ENCODE results near the gene CFAP141. TPM values are rescaled to one million over a fixed set of nuclear protein-coding genes. Genes with fewer than 3 reads are reported as not detected.

CFAP141 gene
- total RNA-seq, 1 donor from 2014 or later = not detected

- peaks cover 12% of the 10 kb centered on the region for H3K36me3 ChIP-seq
- H3K27me3 Mint-ChIP-seq (ENCODE audit: insufficient read depth, low read depth) = no peaks in the 10 kb centered on the region
- peaks cover 53% of the 10 kb centered on the region for H3K36me3 Mint-ChIP-seq
- peaks cover 35% of the 10 kb centered on the region for H3K79me2 ChIP-seq (ENCODE audit: low read depth)
- H3K27ac Mint-ChIP-seq = no peak overlapping the region
- no peaks in the 10 kb centered on the region for H3K4me1 Mint-ChIP-seq
- no peak for DNase-seq (ENCODE audit: low spot score)
- H3K4me3 Mint-ChIP-seq = no peak overlapping the region
- H4K20me1 ChIP-seq (ENCODE audit: low read depth) = peaks cover 19% of the 10 kb centered on the region
- no peak for TF ChIP-seq EZH2 (IDR thresholded peaks at IDR 0.05)
- no peak for TF ChIP-seq EZH2phosphoT487 (IDR thresholded peaks at IDR 0.05)
- TF ChIP-seq CTCF (IDR thresholded peaks at IDR 0.05) = no peak
- H3K4me3 ChIP-seq = no peak overlapping the region
- H2AFZ ChIP-seq (replicated peaks) = no peak overlapping the region
- no peaks in the 10 kb centered on the region for H3F3A ChIP-seq (ENCODE audit: low read depth)
- H3K9ac ChIP-seq = no peak overlapping the region
- H3K4me1 ChIP-seq = no peaks in the 10 kb centered on the region
- H3K27ac ChIP-seq = no peak overlapping the region
- no peaks in the 10 kb centered on the region for H3K9me3 ChIP-seq (ENCODE audit: low read depth)
- H3K9me3 Mint-ChIP-seq = no peaks in the 10 kb centered on the region
- H3K4me2 ChIP-seq = no peak overlapping the region
- no peaks in the 10 kb centered on the region for H3K27me3 ChIP-seq
These were observed 34.9 kb downstream of the CFAP141 start for GRCh38 chr1:154171223-154171583.

GRCh38 chr1:154170547-154171222 is 35.4 kb downstream of the CFAP141 start:
- TF ChIP-seq CTCF (IDR thresholded peaks at IDR 0.05) (no peak), EZH2phosphoT487 (IDR thresholded peaks at IDR 0.05) (no peak), EZH2 (IDR thresholded peaks at IDR 0.05) (no peak)
- Histone ChIP-seq H4K20me1 (ENCODE audit: low read depth) (peaks cover 16% of the 10 kb centered on the region), H2AFZ (replicated peaks) (no peak overlapping the region), H3K4me3 (no peak overlapping the region), H3K9ac (no peak overlapping the region), H3K4me1 (no peaks in the 10 kb centered on the region), H3K9me3 (ENCODE audit: low read depth) (no peaks in the 10 kb centered on the region), H3K36me3 (peaks cover 12% of the 10 kb centered on the region), H3K4me2 (no peak overlapping the region), H3K79me2 (ENCODE audit: low read depth) (peaks cover 30% of the 10 kb centered on the region), H3K27ac (no peak overlapping the region), H3K27me3 (no peaks in the 10 kb centered on the region), H3F3A (ENCODE audit: low read depth) (no peaks in the 10 kb centered on the region)
- no peaks in the 10 kb centered on the region for H3K9me3 Mint-ChIP-seq
- H3K4me1 Mint-ChIP-seq = no peaks in the 10 kb centered on the region
- H3K27me3 Mint-ChIP-seq (ENCODE audit: insufficient read depth, low read depth) = no peaks in the 10 kb centered on the region
- DNase-seq (ENCODE audit: low spot score) = no peak
- peaks cover 57% of the 10 kb centered on the region for H3K36me3 Mint-ChIP-seq
- no peak overlapping the region for H3K4me3 Mint-ChIP-seq
- H3K27ac Mint-ChIP-seq = no peak overlapping the region

GRCh38 chr1:154167461-154167860 is 38.7 kb downstream of the CFAP141 start:
- peaks cover 67% of the 10 kb centered on the region for H3K36me3 Mint-ChIP-seq
- H3K4me1 ChIP-seq = no peaks in the 10 kb centered on the region
- H3K4me1 Mint-ChIP-seq = no peaks in the 10 kb centered on the region

More at GRCh38 chr1:154167461-154167860, 38.7 kb downstream of the CFAP141 start:
- Mint-ChIP-seq H3K27ac (no peak overlapping the region), H3K27me3 (ENCODE audit: insufficient read depth, low read depth) (no peaks in the 10 kb centered on the region), H3K4me3 (no peak overlapping the region), H3K9me3 (no peaks in the 10 kb centered on the region)
- no peak overlapping the region for H3K4me2 ChIP-seq
- no peaks in the 10 kb centered on the region for H3F3A ChIP-seq (ENCODE audit: low read depth)
- peaks cover 13% of the 10 kb centered on the region for H3K36me3 ChIP-seq
- H3K4me3 ChIP-seq = no peak overlapping the region
- no peak overlapping the region for H2AFZ ChIP-seq (replicated peaks)
- no peaks in the 10 kb centered on the region for H3K27me3 ChIP-seq
- no peaks in the 10 kb centered on the region for H3K9me3 ChIP-seq (ENCODE audit: low read depth)
- no peaks in the 10 kb centered on the region for H3K79me2 ChIP-seq (ENCODE audit: low read depth)
- TF ChIP-seq EZH2phosphoT487 (IDR thresholded peaks at IDR 0.05) = no peak
- no peak for TF ChIP-seq CTCF (IDR thresholded peaks at IDR 0.05)
- TF ChIP-seq EZH2 (IDR thresholded peaks at IDR 0.05) = no peak
- H3K27ac ChIP-seq = no peak overlapping the region
- H4K20me1 ChIP-seq (ENCODE audit: low read depth) = peaks cover 3% of the 10 kb centered on the region
- H3K9ac ChIP-seq = no peak overlapping the region
- no peak for DNase-seq (ENCODE audit: low spot score)
